Mesothelial cell of epicardium (in vitro differentiated cells): ENCODE data around the gene UGT1A7. TPM values are rescaled to one million over a fixed set of nuclear protein-coding genes. Genes with fewer than 3 reads are reported as not detected.
A peak's percentile ranks its signal among the peaks of the same experiment; 100 is the strongest.

Source experiments
- DNase-seq, 2 experiments: peaks; one replicate each; pipeline ENCODE4 v3.0.0; 2021; ENCODE audit warnings: low spot score in 2 of 2; ENCODE audit not compliant: unreplicated experiment in 2 of 2
- H3K27ac Mint-ChIP-seq: 2 replicates; pipeline ENCODE4 v1.8.0; 2021; ENCODE audit warnings: mixed read lengths
- H3K27me3 Mint-ChIP-seq: 2 replicates; pipeline ENCODE4 v1.8.0; 2021; ENCODE audit warnings: low read depth, mixed read lengths
- H3K36me3 Mint-ChIP-seq: 2 replicates; pipeline ENCODE4 v1.8.0; 2021; ENCODE audit warnings: mixed read lengths
- H3K4me1 Mint-ChIP-seq: 2 replicates; pipeline ENCODE4 v1.8.0; 2021; ENCODE audit warnings: mixed read lengths
- H3K4me3 Mint-ChIP-seq: 2 replicates; pipeline ENCODE4 v1.8.0; 2021; ENCODE audit warnings: mild to moderate bottlenecking, moderate library complexity, mixed read lengths
- H3K9me3 Mint-ChIP-seq: 2 replicates; pipeline ENCODE4 v1.8.0; 2021; ENCODE audit warnings: mixed read lengths
- CTCF ChIP-seq: fragments of 200-600 bp; sonication (generic); IDR thresholded peaks from one replicate; pipeline ENCODE4 v1.5.0; 2021; ENCODE audit warnings: antibody characterized with exemption; ENCODE audit not compliant: unreplicated experiment
- total RNA-seq: library from RNA; stranded (reverse); gene quantifications from 3 replicates; pipeline ENCODE4 v1.2.1, GENCODE V29; 2021

UGT1A7 gene
- total RNA-seq, 1 donor from 2014 or later, result not detected

GRCh38 chr2:233802132-233802815 lies 120.6 kb downstream of the UGT1A7 start:
- H3K36me3 Mint-ChIP-seq, result no peaks in the 10 kb centered on the region
- H3K4me3 Mint-ChIP-seq, result no peak overlapping the region
- no peak for TF ChIP-seq CTCF
- no peak overlapping the region for H3K27ac Mint-ChIP-seq
- peaks cover 6% of the 10 kb centered on the region for H3K9me3 Mint-ChIP-seq
- peaks cover 33% of the 10 kb centered on the region for H3K27me3 Mint-ChIP-seq
- no peak for DNase-seq
- no peaks in the 10 kb centered on the region for H3K4me1 Mint-ChIP-seq

- Mint-ChIP-seq H3K9me3 (peaks cover 6% of the 10 kb centered on the region), H3K27me3 (peaks cover 37% of the 10 kb centered on the region), H3K4me3 (no peak overlapping the region), H3K27ac (no peak overlapping the region), H3K36me3 (no peaks in the 10 kb centered on the region), H3K4me1 (no peaks in the 10 kb centered on the region)
- no peak for TF ChIP-seq CTCF
- peak in 1 of 2 experiments; percentile 29 for DNase-seq
Observed at GRCh38 chr2:233803292-233803911, 121.7 kb downstream of the UGT1A7 start.

- H3K36me3 Mint-ChIP-seq, result no peaks in the 10 kb centered on the region
- no peaks in the 10 kb centered on the region for H3K4me1 Mint-ChIP-seq
- peaks cover 40% of the 10 kb centered on the region for H3K27me3 Mint-ChIP-seq
- peak in 1 of 2 experiments; percentile 31 for DNase-seq
- no peak for TF ChIP-seq CTCF
- no peak overlapping the region for H3K4me3 Mint-ChIP-seq
- no peak overlapping the region for H3K27ac Mint-ChIP-seq
- H3K9me3 Mint-ChIP-seq, result peaks cover 6% of the 10 kb centered on the region
Observed at GRCh38 chr2:233803994-233804393, 122.3 kb downstream of the UGT1A7 start.

GRCh38 chr2:233807215-233807865 lies 125.6 kb downstream of the UGT1A7 start:
- TF ChIP-seq CTCF, result no peak
- peak in 1 of 2 experiments; percentile 25 for DNase-seq
- H3K4me3 Mint-ChIP-seq, result no peak overlapping the region
- H3K27ac Mint-ChIP-seq, result no peak overlapping the region
- H3K4me1 Mint-ChIP-seq, result no peaks in the 10 kb centered on the region
- peaks cover 59% of the 10 kb centered on the region for H3K27me3 Mint-ChIP-seq
- no peaks in the 10 kb centered on the region for H3K9me3 Mint-ChIP-seq
- H3K36me3 Mint-ChIP-seq, result no peaks in the 10 kb centered on the region

- Mint-ChIP-seq H3K36me3 (no peaks in the 10 kb centered on the region), H3K27me3 (peaks cover 59% of the 10 kb centered on the region), H3K4me3 (no peak overlapping the region)
Observed at GRCh38 chr2:233807966-233808935, 126.5 kb downstream of the UGT1A7 start.

More at GRCh38 chr2:233807966-233808935, 126.5 kb downstream of the UGT1A7 start:
- Mint-ChIP-seq H3K9me3 (no peaks in the 10 kb centered on the region), H3K4me1 (no peaks in the 10 kb centered on the region), H3K27ac (no peak overlapping the region)
- no peak for TF ChIP-seq CTCF
- peak in 1 of 2 experiments; percentile 21 for DNase-seq
